ENCODE data around the gene FSTL5.
"Not testable (repeated sequence)": the region's sequence is repeated elsewhere in the genome, so short reads cannot be mapped to it uniquely, and the experiment has no call there.

The FSTL5 gene

GRCh38 chr4:161829591-161829990, 334.2 kb downstream of the FSTL5 start:
- DNase-seq (ENCODE audit: low read depth in 2 of 2): no peak

- DNase-seq (ENCODE audit: low read depth in 2 of 2): no peak
These were observed 335.7 kb downstream of the FSTL5 start for GRCh38 chr4:161828061-161828460.

GRCh38 chr4:161827013-161827412, 336.8 kb downstream of the FSTL5 start:
- DNase-seq (ENCODE audit: low read depth in 2 of 2): no peak

GRCh38 chr4:161823450-161823849, 340.4 kb downstream of the FSTL5 start:
- no peak for DNase-seq (ENCODE audit: low read depth in 2 of 2)

GRCh38 chr4:161822174-161822573, 341.6 kb downstream of the FSTL5 start:
- no peak for DNase-seq (ENCODE audit: low read depth in 2 of 2)

GRCh38 chr4:161817914-161818313, 345.9 kb downstream of the FSTL5 start:
- no peak for DNase-seq (ENCODE audit: low read depth in 2 of 2)

- DNase-seq (ENCODE audit: low read depth in 2 of 2): no peak
These were observed 346.8 kb downstream of the FSTL5 start for GRCh38 chr4:161816958-161817357.

- DNase-seq (ENCODE audit: low read depth in 2 of 2): no peak
These were observed 348.0 kb downstream of the FSTL5 start for GRCh38 chr4:161815841-161816240.

GRCh38 chr4:161813889-161814288, 349.9 kb downstream of the FSTL5 start:
- DNase-seq (ENCODE audit: low read depth in 2 of 2): no peak

GRCh38 chr4:161813389-161813788, 350.4 kb downstream of the FSTL5 start:
- no peak for DNase-seq (ENCODE audit: low read depth in 2 of 2)

GRCh38 chr4:161803171-161803570, 360.6 kb downstream of the FSTL5 start:
- no peak for DNase-seq (ENCODE audit: low read depth in 2 of 2)

GRCh38 chr4:161799710-161800109, 364.1 kb downstream of the FSTL5 start:
- no peak for DNase-seq (ENCODE audit: low read depth in 2 of 2)

- no peak for DNase-seq (ENCODE audit: low read depth in 2 of 2)
These were observed 370.8 kb downstream of the FSTL5 start for GRCh38 chr4:161792991-161793390.

- DNase-seq (ENCODE audit: low read depth in 2 of 2): no peak
These were observed 371.8 kb downstream of the FSTL5 start for GRCh38 chr4:161791796-161792556.

- no peak for DNase-seq (ENCODE audit: low read depth in 2 of 2)
These were observed 396.7 kb downstream of the FSTL5 start for GRCh38 chr4:161767116-161767515.

GRCh38 chr4:161762796-161763195, 401.0 kb downstream of the FSTL5 start:
- DNase-seq (ENCODE audit: low read depth in 2 of 2): no peak

GRCh38 chr4:161760008-161760407, 403.8 kb downstream of the FSTL5 start:
- no peak for DNase-seq (ENCODE audit: low read depth in 2 of 2)

- DNase-seq (ENCODE audit: low read depth in 2 of 2): not testable (repeated sequence)
These were observed 405.4 kb downstream of the FSTL5 start for GRCh38 chr4:161758412-161758811.

GRCh38 chr4:161728929-161729328, 434.9 kb downstream of the FSTL5 start:
- no peak for DNase-seq (ENCODE audit: low read depth in 2 of 2)

- no peak for DNase-seq (ENCODE audit: low read depth in 2 of 2)
These were observed 441.9 kb downstream of the FSTL5 start for GRCh38 chr4:161721947-161722346.

GRCh38 chr4:161717084-161717483, 446.7 kb downstream of the FSTL5 start:
- DNase-seq (ENCODE audit: low read depth in 2 of 2): no peak

- no peak for DNase-seq (ENCODE audit: low read depth in 2 of 2)
These were observed 448.9 kb downstream of the FSTL5 start for GRCh38 chr4:161714931-161715330.

GRCh38 chr4:161714022-161714751, 449.6 kb downstream of the FSTL5 start:
- DNase-seq (ENCODE audit: low read depth in 2 of 2): no peak
